Suprapubic skin (tissue), 4 donors: Measurements from ENCODE around the gene DPM2.

Experiments used
- CTCF ChIP-seq, 2 donors: fragments of 200-600 bp in 1 of 2; fragments of 450-650 bp in 1 of 2; sonication (generic) in 1 of 2; IDR thresholded peaks; one replicate each; pipeline ENCODE4 v1.5.1; 2016 to 2019; ENCODE audit warnings: antibody characterized with exemption in 2 of 2, mild to moderate bottlenecking in 1 of 2, moderate library complexity in 1 of 2
- EP300 ChIP-seq: sonication (generic); formaldehyde crosslinking; IDR thresholded peaks from one replicate; pipeline ENCODE4 v1.6.1; 2017; ENCODE audit warnings: antibody characterized with exemption
- POLR2A ChIP-seq, 2 donors: fragments of 450-650 bp; IDR thresholded peaks; one replicate each; pipeline ENCODE4 v1.6.1; 2017; ENCODE audit warnings: antibody characterized with exemption in 2 of 2, mild to moderate bottlenecking in 2 of 2, moderate library complexity in 2 of 2
- POLR2AphosphoS5 ChIP-seq, 3 donors: sonication (generic); formaldehyde crosslinking; IDR thresholded peaks; one replicate each; pipeline ENCODE4 v1.6.1; 2017; ENCODE audit warnings: antibody characterized with exemption in 3 of 3

- TF ChIP-seq EP300 (no peak), POLR2AphosphoS5 (IDR thresholded peaks at IDR 0.05) (no peak), CTCF (IDR thresholded peaks at IDR 0.05) (no peak), POLR2A (IDR thresholded peaks at IDR 0.05) (no peak)
Measured at GRCh38 chr9:127910613-127911205, 26.9 kb downstream of the DPM2 start.
